Loucy (cell line): Measurements from ENCODE around the gene EML3.
"Not testable (repeated sequence)": the region's sequence is repeated elsewhere in the genome, so short reads cannot be mapped to it uniquely, and the experiment has no call there.

ENCODE experiments used
- H2AFZ ChIP-seq: fragments of 200-600 bp; sonication (generic); 2 replicates; pipeline ENCODE4 v1.6.0; 2016; ENCODE audit warnings: antibody characterized with exemption, mild to moderate bottlenecking, low read length, moderate library complexity
- H3F3A ChIP-seq: fragments of 200-600 bp; 2 replicates; pipeline ENCODE4 v1.6.0; 2016; ENCODE audit warnings: antibody characterized with exemption, low read depth, mild to moderate bottlenecking
- H3K27me3 ChIP-seq: fragments of 200-600 bp; sonication (generic); 2 replicates; pipeline ENCODE4 v1.6.1; 2014; ENCODE audit warnings: low read length, mild to moderate bottlenecking; ENCODE audit not compliant: insufficient read depth, poor library complexity, severe bottlenecking
- H3K36me3 ChIP-seq: fragments of 200-600 bp; sonication (generic); 2 replicates; pipeline ENCODE4 v1.6.1; 2016; ENCODE audit warnings: low read length; ENCODE audit not compliant: insufficient read depth
- H3K4me1 ChIP-seq: fragments of 200-600 bp; sonication (generic); 2 replicates; pipeline ENCODE4 v1.5.1; 2014; ENCODE audit warnings: low read length, mild to moderate bottlenecking; ENCODE audit not compliant: insufficient read depth, poor library complexity, severe bottlenecking
- H3K4me2 ChIP-seq: fragments of 200-600 bp; sonication (generic); 2 replicates; pipeline ENCODE4 v1.6.0; 2014; ENCODE audit warnings: antibody characterized with exemption, low read length, low read depth, mild to moderate bottlenecking; ENCODE audit not compliant: poor library complexity, severe bottlenecking
- H3K4me3 ChIP-seq: fragments of 200-600 bp; sonication (generic); 2 replicates; pipeline ENCODE4 v1.5.1; 2014; ENCODE audit warnings: low read length, mild to moderate bottlenecking, mixed read lengths; ENCODE audit not compliant: poor library complexity, severe bottlenecking
- H3K79me2 ChIP-seq: fragments of 200-600 bp; sonication (generic); 2 replicates; pipeline ENCODE4 v1.6.1; 2014; ENCODE audit warnings: low read length; ENCODE audit not compliant: insufficient read depth
- H3K9ac ChIP-seq: fragments of 200-600 bp; sonication (generic); 2 replicates; pipeline ENCODE4 v1.6.0; 2014; ENCODE audit warnings: mild to moderate bottlenecking, low read depth, low read length, moderate library complexity; ENCODE audit not compliant: poor library complexity, severe bottlenecking
- H3K9me2 ChIP-seq: fragments of 200-600 bp; sonication (generic); replicated peaks from 2 replicates; pipeline ENCODE4 v1.6.1; 2016; ENCODE audit warnings: low read depth, low read length, mixed read lengths
- H3K9me3 ChIP-seq: fragments of 200-600 bp; sonication (generic); 2 replicates; pipeline ENCODE4 v1.6.1; 2014; ENCODE audit warnings: mild to moderate bottlenecking, antibody characterized with exemption, low read length, low read depth; ENCODE audit not compliant: insufficient read depth
- H4K20me1 ChIP-seq: fragments of 200-600 bp; sonication (generic); 2 replicates; pipeline ENCODE4 v1.6.0; 2014; ENCODE audit warnings: antibody characterized with exemption, low read length, mild to moderate bottlenecking; ENCODE audit not compliant: insufficient read depth, poor library complexity, severe bottlenecking
- EZH2phosphoT487 ChIP-seq: fragments of 200-600 bp; IDR thresholded peaks from 2 replicates; pipeline ENCODE4 v1.6.1; 2018; ENCODE audit warnings: antibody characterized with exemption, mild to moderate bottlenecking, moderate library complexity, borderline replicate concordance
- TF ChIP-seq, protein P1 (sequence below): fragments of 200-600 bp; sonication (generic); conservative IDR thresholded peaks from 2 replicates; pipeline ENCODE4 v1.5.1; 2014; ENCODE audit warnings: mild to moderate bottlenecking, antibody characterized with exemption, low read length

The EML3 gene

GRCh38 chr11:62588966-62589637, 23.5 kb downstream of the EML3 start:
- Histone ChIP-seq H3K9me3 (no peaks in the 10 kb centered on the region), H3K36me3 (peaks cover 20% of the 10 kb centered on the region; the same call in 1 of the 2 replicates), H3K79me2 (peaks cover 59% of the 10 kb centered on the region), H3F3A (peaks cover 12% of the 10 kb centered on the region), H4K20me1 (peaks cover 18% of the 10 kb centered on the region), H3K4me2 (peak overlapping the region; percentile 73), H2AFZ (no peak overlapping the region), H3K4me3 (no peak overlapping the region), H3K9me2 (no peaks in the 10 kb centered on the region), H3K27me3 (no peaks in the 10 kb centered on the region), H3K4me1 (peaks cover 26% of the 10 kb centered on the region), H3K9ac (peak overlapping the region; percentile 44)
- TF ChIP-seq EZH2phosphoT487 = no peak
- TF ChIP-seq, protein P1, sequence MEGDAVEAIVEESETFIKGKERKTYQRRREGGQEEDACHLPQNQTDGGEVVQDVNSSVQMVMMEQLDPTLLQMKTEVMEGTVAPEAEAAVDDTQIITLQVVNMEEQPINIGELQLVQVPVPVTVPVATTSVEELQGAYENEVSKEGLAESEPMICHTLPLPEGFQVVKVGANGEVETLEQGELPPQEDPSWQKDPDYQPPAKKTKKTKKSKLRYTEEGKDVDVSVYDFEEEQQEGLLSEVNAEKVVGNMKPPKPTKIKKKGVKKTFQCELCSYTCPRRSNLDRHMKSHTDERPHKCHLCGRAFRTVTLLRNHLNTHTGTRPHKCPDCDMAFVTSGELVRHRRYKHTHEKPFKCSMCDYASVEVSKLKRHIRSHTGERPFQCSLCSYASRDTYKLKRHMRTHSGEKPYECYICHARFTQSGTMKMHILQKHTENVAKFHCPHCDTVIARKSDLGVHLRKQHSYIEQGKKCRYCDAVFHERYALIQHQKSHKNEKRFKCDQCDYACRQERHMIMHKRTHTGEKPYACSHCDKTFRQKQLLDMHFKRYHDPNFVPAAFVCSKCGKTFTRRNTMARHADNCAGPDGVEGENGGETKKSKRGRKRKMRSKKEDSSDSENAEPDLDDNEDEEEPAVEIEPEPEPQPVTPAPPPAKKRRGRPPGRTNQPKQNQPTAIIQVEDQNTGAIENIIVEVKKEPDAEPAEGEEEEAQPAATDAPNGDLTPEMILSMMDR = peak; percentile 52

DNA sequence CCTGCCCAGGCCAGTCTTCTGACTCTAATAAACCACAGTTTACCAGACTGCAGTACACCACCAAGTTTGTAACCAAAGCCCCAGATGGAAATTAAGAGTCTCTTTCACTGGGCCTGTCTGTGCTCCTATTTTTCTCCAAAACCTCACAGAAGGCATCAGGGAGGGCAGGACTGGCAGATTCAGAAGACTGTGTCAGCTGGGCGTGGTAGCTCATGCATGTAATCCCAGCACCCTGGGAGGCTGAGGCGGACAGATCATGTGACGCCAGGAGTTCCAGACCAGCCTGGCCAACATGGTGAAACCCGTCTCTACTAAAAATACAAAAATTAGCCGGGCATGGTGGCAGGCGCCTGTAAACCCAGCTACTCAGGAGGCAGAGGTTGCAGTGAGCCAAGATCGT, 27.2 kb downstream of the EML3 start:
- not testable (repeated sequence) for H4K20me1 ChIP-seq, H3K9me2 ChIP-seq, H3K27me3 ChIP-seq, H2AFZ ChIP-seq, H3K4me3 ChIP-seq, H3K4me2 ChIP-seq, H3F3A ChIP-seq, H3K9ac ChIP-seq, H3K9me3 ChIP-seq
- Histone ChIP-seq H3K79me2 (peaks cover 65% of the 10 kb centered on the region), H3K36me3 (peaks cover 20% of the 10 kb centered on the region; the same call in 1 of the 2 replicates), H3K4me1 (peaks cover 11% of the 10 kb centered on the region)

- H3K4me3 ChIP-seq, H3K4me2 ChIP-seq, H3K9me2 ChIP-seq, H4K20me1 ChIP-seq, H2AFZ ChIP-seq, H3K9me3 ChIP-seq, H3F3A ChIP-seq, H3K27me3 ChIP-seq, H3K4me1 ChIP-seq, H3K9ac ChIP-seq: not testable (repeated sequence)
- H3K36me3 ChIP-seq = peaks cover 36% of the 10 kb centered on the region; the same call in 1 of the 2 replicates
- peaks cover 35% of the 10 kb centered on the region; the same call in 1 of the 2 replicates for H3K79me2 ChIP-seq
Measured at GRCh38 chr11:62581735-62582134, 30.8 kb downstream of the EML3 start.

- Histone ChIP-seq H3K9ac (no peak overlapping the region), H3K9me2 (no peaks in the 10 kb centered on the region), H3K9me3 (no peaks in the 10 kb centered on the region), H3K36me3 (peaks cover 39% of the 10 kb centered on the region; the same call in 1 of the 2 replicates), H3K4me2 (no peak overlapping the region), H3K4me3 (no peak overlapping the region), H3K4me1 (no peaks in the 10 kb centered on the region), H3F3A (no peaks in the 10 kb centered on the region), H2AFZ (no peak overlapping the region), H3K79me2 (peaks cover 31% of the 10 kb centered on the region; the same call in 1 of the 2 replicates), H4K20me1 (peaks cover 4% of the 10 kb centered on the region), H3K27me3 (no peaks in the 10 kb centered on the region)
- TF ChIP-seq EZH2phosphoT487 = no peak
- TF ChIP-seq, protein P1 = no peak
Measured at GRCh38 chr11:62580959-62581715, 31.4 kb downstream of the EML3 start.
